H1 (cell line): Measurements from ENCODE around the gene LMO2.
"Not testable (repeated sequence)": the region's sequence is repeated elsewhere in the genome, so short reads cannot be mapped to it uniquely, and the experiment has no call there.

Source experiments
- CHD1 ChIP-seq: IDR thresholded peaks from 2 replicates; pipeline ENCODE4 v1.6.1; 2012; ENCODE audit warnings: low read depth, low read length, improper control_type of control experiment
- EZH2 ChIP-seq: fragments of 200-600 bp; sonication (generic); IDR thresholded peaks from 2 replicates; pipeline ENCODE4 v1.7.1; 2012; ENCODE audit warnings: low read depth, mild to moderate bottlenecking, moderate library complexity, low read length, inconsistent platforms; ENCODE audit not compliant: severe bottlenecking
- GABPA ChIP-seq: IDR thresholded peaks from 2 replicates; pipeline ENCODE4 v1.6.1; 2011; ENCODE audit warnings: mild to moderate bottlenecking, low read length, moderate library complexity, borderline replicate concordance; ENCODE audit not compliant: insufficient read depth
- HDAC6 ChIP-seq: IDR thresholded peaks from one replicate; pipeline ENCODE4 v1.7.1; 2012; ENCODE audit warnings: low read depth, mild to moderate bottlenecking, inconsistent platforms, low read length, moderate library complexity
- NRF1 ChIP-seq: IDR thresholded peaks from 2 replicates; pipeline ENCODE4 v1.6.1; 2011; ENCODE audit warnings: mild to moderate bottlenecking, low read depth, low read length, improper control_type of control experiment
- RXRA ChIP-seq: IDR thresholded peaks from 2 replicates; pipeline ENCODE4 v1.6.1; 2011; ENCODE audit warnings: low read depth, mild to moderate bottlenecking, low read length, moderate library complexity; ENCODE audit not compliant: insufficient read depth
- ZNF274 ChIP-seq: IDR thresholded peaks from 2 replicates; pipeline ENCODE4 v1.7.0; 2012; ENCODE audit warnings: low read length, borderline replicate concordance; ENCODE audit errors: extremely low read depth
- TF ChIP-seq, protein P1 (sequence below): IDR thresholded peaks from 2 replicates; pipeline ENCODE4 v1.6.1; 2012; ENCODE audit warnings: inconsistent platforms
- TF ChIP-seq, protein P2 (sequence below): IDR thresholded peaks from 2 replicates; pipeline ENCODE4 v1.6.1; 2012; ENCODE audit warnings: low read length, inconsistent platforms
- TF ChIP-seq, protein P3 (sequence below): IDR thresholded peaks from 2 replicates; pipeline ENCODE4 v1.6.1; 2011; ENCODE audit warnings: low read depth, mild to moderate bottlenecking, low read length; ENCODE audit not compliant: insufficient read depth
- TF ChIP-seq, protein P4 (sequence below): IDR thresholded peaks from 2 replicates; pipeline ENCODE4 v1.6.1; 2011; ENCODE audit warnings: low read length, improper control_type of control experiment

DNA sequence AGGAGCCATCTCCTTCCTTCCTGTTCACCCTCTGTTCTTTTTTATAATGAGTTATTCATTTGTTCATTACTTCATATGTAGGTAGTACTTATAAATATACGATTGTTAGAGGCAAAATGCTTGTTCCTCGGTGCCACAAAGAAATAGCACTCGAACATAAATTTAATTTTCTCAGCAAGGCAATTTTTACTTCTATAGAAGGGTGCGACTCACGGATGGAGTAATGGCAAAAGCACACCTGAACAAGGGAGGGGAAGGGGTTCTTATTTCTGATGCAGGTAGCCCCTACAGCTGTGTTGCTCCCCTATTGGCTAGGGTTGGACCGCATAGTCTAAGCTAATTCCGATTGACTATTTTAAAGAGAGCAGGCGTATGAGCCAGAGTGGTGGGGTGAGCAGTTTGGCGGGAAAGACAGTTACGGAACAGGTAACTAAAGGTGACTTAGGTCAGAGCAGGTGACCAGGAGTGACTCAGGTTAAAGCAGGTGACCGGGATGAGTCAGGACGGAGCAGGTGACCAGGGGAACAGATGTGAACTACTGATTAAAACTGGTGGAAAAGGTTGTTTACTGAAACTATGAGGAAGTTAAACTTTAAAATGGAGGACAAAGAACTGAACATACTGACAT lies 40.0 kb upstream of the LMO2 start:
- TF ChIP-seq, protein P1, sequence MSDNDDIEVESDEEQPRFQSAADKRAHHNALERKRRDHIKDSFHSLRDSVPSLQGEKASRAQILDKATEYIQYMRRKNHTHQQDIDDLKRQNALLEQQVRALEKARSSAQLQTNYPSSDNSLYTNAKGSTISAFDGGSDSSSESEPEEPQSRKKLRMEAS, result not testable (repeated sequence)
- not testable (repeated sequence) for TF ChIP-seq RXRA, GABPA, ZNF274, HDAC6, CHD1, EZH2, NRF1
- TF ChIP-seq, protein P2, sequence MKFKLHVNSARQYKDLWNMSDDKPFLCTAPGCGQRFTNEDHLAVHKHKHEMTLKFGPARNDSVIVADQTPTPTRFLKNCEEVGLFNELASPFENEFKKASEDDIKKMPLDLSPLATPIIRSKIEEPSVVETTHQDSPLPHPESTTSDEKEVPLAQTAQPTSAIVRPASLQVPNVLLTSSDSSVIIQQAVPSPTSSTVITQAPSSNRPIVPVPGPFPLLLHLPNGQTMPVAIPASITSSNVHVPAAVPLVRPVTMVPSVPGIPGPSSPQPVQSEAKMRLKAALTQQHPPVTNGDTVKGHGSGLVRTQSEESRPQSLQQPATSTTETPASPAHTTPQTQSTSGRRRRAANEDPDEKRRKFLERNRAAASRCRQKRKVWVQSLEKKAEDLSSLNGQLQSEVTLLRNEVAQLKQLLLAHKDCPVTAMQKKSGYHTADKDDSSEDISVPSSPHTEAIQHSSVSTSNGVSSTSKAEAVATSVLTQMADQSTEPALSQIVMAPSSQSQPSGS, result not testable (repeated sequence)
- TF ChIP-seq, protein P3, sequence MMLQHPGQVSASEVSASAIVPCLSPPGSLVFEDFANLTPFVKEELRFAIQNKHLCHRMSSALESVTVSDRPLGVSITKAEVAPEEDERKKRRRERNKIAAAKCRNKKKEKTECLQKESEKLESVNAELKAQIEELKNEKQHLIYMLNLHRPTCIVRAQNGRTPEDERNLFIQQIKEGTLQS, result not testable (repeated sequence)
- TF ChIP-seq, protein P4, sequence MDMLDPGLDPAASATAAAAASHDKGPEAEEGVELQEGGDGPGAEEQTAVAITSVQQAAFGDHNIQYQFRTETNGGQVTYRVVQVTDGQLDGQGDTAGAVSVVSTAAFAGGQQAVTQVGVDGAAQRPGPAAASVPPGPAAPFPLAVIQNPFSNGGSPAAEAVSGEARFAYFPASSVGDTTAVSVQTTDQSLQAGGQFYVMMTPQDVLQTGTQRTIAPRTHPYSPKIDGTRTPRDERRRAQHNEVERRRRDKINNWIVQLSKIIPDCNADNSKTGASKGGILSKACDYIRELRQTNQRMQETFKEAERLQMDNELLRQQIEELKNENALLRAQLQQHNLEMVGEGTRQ, result not testable (repeated sequence)
